Measurements from ENCODE around the gene TUBAL3. TPM values are rescaled to one million over a fixed set of nuclear protein-coding genes. Genes with fewer than 3 reads are reported as not detected.

The TUBAL3 gene
- total and polyA plus RNA-seq, 2 of the 4 experiments (the other 2 are of a cell fraction) = not detected

- Histone ChIP-seq H4K5ac (ENCODE audit: low read depth, low read length) (no peak overlapping the region), H3K56ac (ENCODE audit: extremely low read depth, insufficient read depth, low read length) (no peak overlapping the region), H4K91ac (ENCODE audit: insufficient read depth, low read depth, low read length) (no peak overlapping the region), H2AFZ (replicated peaks; ENCODE audit: low read length, poor library complexity) (no peak overlapping the region), H3K4me2 (ENCODE audit: low read depth, low read length) (no peak overlapping the region), H2BK5ac (ENCODE audit: low read depth, low read length, poor library complexity, severe bottlenecking) (no peak overlapping the region), H3K4ac (ENCODE audit: low read depth, low read length) (no peak overlapping the region), H2BK15ac (ENCODE audit: low read depth, low read length) (no peak overlapping the region), H2AK5ac (ENCODE audit: low read depth, low read length) (no peak overlapping the region), H3K4me1 (ENCODE audit: control insufficient read depth, insufficient read depth, low read length) (no peaks in the 10 kb centered on the region), H3K18ac (ENCODE audit: low read depth, low read length) (no peak overlapping the region), H4K20me1 (ENCODE audit: insufficient read depth, low read length) (no peaks in the 10 kb centered on the region), H2AK9ac (replicated peaks; ENCODE audit: low read depth, low read length, poor library complexity) (no peak overlapping the region), H3K9me1 (ENCODE audit: insufficient read depth, low read length) (no peaks in the 10 kb centered on the region), H4K8ac (ENCODE audit: low read depth in 2 of 2, low read length in 2 of 2) (no peak overlapping the region), H2BK120ac (ENCODE audit: low read depth, low read length) (no peak overlapping the region), H3K14ac (replicated peaks; ENCODE audit: low read depth, low read length) (no peak overlapping the region), H3K79me1 (ENCODE audit: low read depth in 1 of 2, low read length in 2 of 2) (peaks cover 13 to 23% of the 10 kb centered on the region in 2 experiments), H3K9ac (ENCODE audit: low read depth, low read length) (no peak overlapping the region), H3K27ac (ENCODE audit: insufficient read depth, low read length) (no peak overlapping the region), H3K36me3 (ENCODE audit: control insufficient read depth, insufficient read depth, low read length) (no peaks in the 10 kb centered on the region), H3K4me3 (ENCODE audit: insufficient read depth, low read depth, low read length) (no peak overlapping the region), H3K23ac (ENCODE audit: low read depth, low read length) (no peak overlapping the region), H2BK20ac (ENCODE audit: low read depth, low read length) (no peak overlapping the region), H3K9me3 (ENCODE audit: control insufficient read depth, insufficient read depth, low read length) (no peaks in the 10 kb centered on the region), H3K27me3 (ENCODE audit: control insufficient read depth, insufficient read depth, low read length) (no peaks in the 10 kb centered on the region)
- intact Hi-C loops (cut with micrococcal nuclease) = loop anchor here (1.0 to 5.0 kb wide), 2 partner anchors 181 to 430 kb away; no protein-coding TSS in a partner anchor
- no peak; the same call in 1 of the 2 replicates for ATAC-seq (ENCODE audit: low read depth)
- dilution Hi-C loops (cut with HindIII; ENCODE audit: low sequenced_read_pairs, unreplicated experiment) = no loop called here
- ChIA-PET POLR2A (ENCODE audit: unreplicated experiment) (no interaction called here), CTCF (interaction anchor here (1.0 to 5.7 kb wide), 7 partner anchors 9 to 628 kb away, joined by 3 to 48 read pairs (median 6); no protein-coding TSS in a partner anchor)
- no CpG with 5 or more reads among the region's 9 CpGs for WGBS, 2 experiments (ENCODE audit: extremely low coverage in 2 of 2, insufficient read length in 1 of 2)
- peak; percentile 55 for DNase-seq
- in situ Hi-C loops (cut with MboI; ENCODE audit: low sequenced_read_pairs) = loop anchor here (5.0 kb wide), 1 partner anchor 180 kb away; no protein-coding TSS in a partner anchor
- BruUV-seq (replicated peaks) = no TSS peak
- TF ChIP-seq NFE2L2 (IDR thresholded peaks at IDR 0.05; ENCODE audit: low read depth, low read length) = no peak
- no peak for TF ChIP-seq RFX5 (IDR thresholded peaks at IDR 0.05; ENCODE audit: low read depth, low read length)
- TF ChIP-seq BHLHE40 (IDR thresholded peaks at IDR 0.05; ENCODE audit: low read depth, low read length) = no peak
- no peak for TF ChIP-seq MAZ (IDR thresholded peaks at IDR 0.05; ENCODE audit: borderline replicate concordance, low read depth, low read length)
- no peak for TF ChIP-seq CHD1 (IDR thresholded peaks at IDR 0.05; ENCODE audit: low read depth, low read length)
- no peak for TF ChIP-seq RCOR1 (IDR thresholded peaks at IDR 0.05; ENCODE audit: insufficient replicate concordance, low read length)
- peak; percentile 81 for TF ChIP-seq CTCF (conservative IDR thresholded peaks at IDR 0.05; ENCODE audit: low read depth, low read length)
- TF ChIP-seq MXI1 (IDR thresholded peaks at IDR 0.05; ENCODE audit: borderline replicate concordance, low read depth, low read length) = no peak
- peak; percentile 83 for TF ChIP-seq RAD21 (IDR thresholded peaks at IDR 0.05; ENCODE audit: low read length)
- TF ChIP-seq SMC3 (IDR thresholded peaks at IDR 0.05; ENCODE audit: low read depth, low read length) = peak; percentile 88
- no peak for TF ChIP-seq ELK1 (IDR thresholded peaks at IDR 0.05; ENCODE audit: borderline replicate concordance, low read depth, low read length)
- no peak for TF ChIP-seq POLR2A (IDR thresholded peaks at IDR 0.05; ENCODE audit: low read depth, low read length)
- TF ChIP-seq FOS (IDR thresholded peaks at IDR 0.05; ENCODE audit: low read depth, low read length) = no peak
- no peak for TF ChIP-seq USF2 (IDR thresholded peaks at IDR 0.05; ENCODE audit: low read depth, low read length)
Measured at GRCh38 chr10:5442065-5442989, 37.7 kb upstream of the TUBAL3 start.
